ENCODE measurements around the gene HOGA1.

DNA sequence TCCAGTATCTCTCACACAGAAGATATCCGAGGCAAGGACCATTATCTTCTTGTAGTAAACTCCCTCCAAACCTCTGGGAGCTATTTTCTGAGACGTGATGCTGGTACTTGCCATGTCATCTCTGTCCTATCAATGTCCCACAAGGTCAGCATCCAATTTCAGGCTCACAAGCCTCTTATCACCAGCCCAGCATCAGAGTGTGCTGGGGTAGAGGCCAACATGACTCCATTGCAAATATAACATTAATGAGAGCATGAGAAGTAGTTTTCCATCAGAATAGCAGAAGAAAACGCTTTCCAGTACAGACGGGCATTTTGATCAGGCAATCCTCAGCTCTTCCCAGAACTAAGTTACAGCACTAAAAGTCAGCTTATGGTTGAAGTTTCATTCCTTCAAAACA lies 43.5 kb downstream of the HOGA1 start:
- TF ChIP-seq, protein P1, sequence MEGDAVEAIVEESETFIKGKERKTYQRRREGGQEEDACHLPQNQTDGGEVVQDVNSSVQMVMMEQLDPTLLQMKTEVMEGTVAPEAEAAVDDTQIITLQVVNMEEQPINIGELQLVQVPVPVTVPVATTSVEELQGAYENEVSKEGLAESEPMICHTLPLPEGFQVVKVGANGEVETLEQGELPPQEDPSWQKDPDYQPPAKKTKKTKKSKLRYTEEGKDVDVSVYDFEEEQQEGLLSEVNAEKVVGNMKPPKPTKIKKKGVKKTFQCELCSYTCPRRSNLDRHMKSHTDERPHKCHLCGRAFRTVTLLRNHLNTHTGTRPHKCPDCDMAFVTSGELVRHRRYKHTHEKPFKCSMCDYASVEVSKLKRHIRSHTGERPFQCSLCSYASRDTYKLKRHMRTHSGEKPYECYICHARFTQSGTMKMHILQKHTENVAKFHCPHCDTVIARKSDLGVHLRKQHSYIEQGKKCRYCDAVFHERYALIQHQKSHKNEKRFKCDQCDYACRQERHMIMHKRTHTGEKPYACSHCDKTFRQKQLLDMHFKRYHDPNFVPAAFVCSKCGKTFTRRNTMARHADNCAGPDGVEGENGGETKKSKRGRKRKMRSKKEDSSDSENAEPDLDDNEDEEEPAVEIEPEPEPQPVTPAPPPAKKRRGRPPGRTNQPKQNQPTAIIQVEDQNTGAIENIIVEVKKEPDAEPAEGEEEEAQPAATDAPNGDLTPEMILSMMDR (conservative IDR thresholded peaks at IDR 0.05; ENCODE audit: low read depth in 2 of 2), result no peak
- TF ChIP-seq EZH2phosphoT487 (IDR thresholded peaks at IDR 0.05; ENCODE audit: unreplicated experiment) (no peak), POLR2AphosphoS5 (IDR thresholded peaks at IDR 0.05; ENCODE audit: low read depth) (no peak), JUNB (IDR thresholded peaks at IDR 0.05; ENCODE audit: unreplicated experiment) (no peak), NANOG (IDR thresholded peaks at IDR 0.05; ENCODE audit: borderline replicate concordance) (no peak), EZH2 (IDR thresholded peaks at IDR 0.05; ENCODE audit: low read depth, unreplicated experiment) (no peak), STAT1 (IDR thresholded peaks at IDR 0.05; ENCODE audit: unreplicated experiment) (no peak)
- TF ChIP-seq, protein P2, sequence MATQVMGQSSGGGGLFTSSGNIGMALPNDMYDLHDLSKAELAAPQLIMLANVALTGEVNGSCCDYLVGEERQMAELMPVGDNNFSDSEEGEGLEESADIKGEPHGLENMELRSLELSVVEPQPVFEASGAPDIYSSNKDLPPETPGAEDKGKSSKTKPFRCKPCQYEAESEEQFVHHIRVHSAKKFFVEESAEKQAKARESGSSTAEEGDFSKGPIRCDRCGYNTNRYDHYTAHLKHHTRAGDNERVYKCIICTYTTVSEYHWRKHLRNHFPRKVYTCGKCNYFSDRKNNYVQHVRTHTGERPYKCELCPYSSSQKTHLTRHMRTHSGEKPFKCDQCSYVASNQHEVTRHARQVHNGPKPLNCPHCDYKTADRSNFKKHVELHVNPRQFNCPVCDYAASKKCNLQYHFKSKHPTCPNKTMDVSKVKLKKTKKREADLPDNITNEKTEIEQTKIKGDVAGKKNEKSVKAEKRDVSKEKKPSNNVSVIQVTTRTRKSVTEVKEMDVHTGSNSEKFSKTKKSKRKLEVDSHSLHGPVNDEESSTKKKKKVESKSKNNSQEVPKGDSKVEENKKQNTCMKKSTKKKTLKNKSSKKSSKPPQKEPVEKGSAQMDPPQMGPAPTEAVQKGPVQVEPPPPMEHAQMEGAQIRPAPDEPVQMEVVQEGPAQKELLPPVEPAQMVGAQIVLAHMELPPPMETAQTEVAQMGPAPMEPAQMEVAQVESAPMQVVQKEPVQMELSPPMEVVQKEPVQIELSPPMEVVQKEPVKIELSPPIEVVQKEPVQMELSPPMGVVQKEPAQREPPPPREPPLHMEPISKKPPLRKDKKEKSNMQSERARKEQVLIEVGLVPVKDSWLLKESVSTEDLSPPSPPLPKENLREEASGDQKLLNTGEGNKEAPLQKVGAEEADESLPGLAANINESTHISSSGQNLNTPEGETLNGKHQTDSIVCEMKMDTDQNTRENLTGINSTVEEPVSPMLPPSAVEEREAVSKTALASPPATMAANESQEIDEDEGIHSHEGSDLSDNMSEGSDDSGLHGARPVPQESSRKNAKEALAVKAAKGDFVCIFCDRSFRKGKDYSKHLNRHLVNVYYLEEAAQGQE (IDR thresholded peaks at IDR 0.05; ENCODE audit: unreplicated experiment), result no peak

Data from GM23338 (cell line).